Prostate gland (tissue), 2 donors: ENCODE measurements around the gene RIC8B. TPM values are rescaled to one million over a fixed set of nuclear protein-coding genes. Genes with fewer than 3 reads are reported as not detected.

Experiments
- DNase-seq: peaks from one replicate; pipeline ENCODE4 v3.0.0-alpha.2; 2019; ENCODE audit warnings: low spot score
- H3K27ac ChIP-seq, 2 donors: fragments of 200-600 bp; sonication (generic); 2 replicates each; pipeline ENCODE4 v1.5.1; 2017 to 2019
- H3K27me3 ChIP-seq: fragments of 200-600 bp; sonication (generic); replicated peaks from 2 replicates; pipeline ENCODE4 v1.5.1; 2019; ENCODE audit not compliant: insufficient read depth
- H3K36me3 ChIP-seq, 2 donors: fragments of 200-600 bp; sonication (generic); 1 replicate in 1 of 2; 2 replicates in 1 of 2; pipeline versions ENCODE4 v1.5.1 to v1.8.1; 2017 to 2019
- H3K4me1 ChIP-seq: fragments of 200-600 bp; sonication (generic); replicated peaks from 2 replicates; pipeline ENCODE4 v1.5.1; 2019
- H3K4me3 ChIP-seq, 2 donors: fragments of 200-600 bp; sonication (generic); 2 replicates each; pipeline ENCODE4 v1.5.1; 2017 to 2019
- H3K9me3 ChIP-seq: fragments of 200-600 bp; sonication (generic); 2 replicates; pipeline ENCODE4 v1.5.1; 2017
- POLR2A ChIP-seq: fragments of 450-650 bp; IDR thresholded peaks from one replicate; pipeline ENCODE4 v1.6.1; 2016; ENCODE audit warnings: antibody characterized with exemption, mild to moderate bottlenecking
- POLR2AphosphoS5 ChIP-seq: sonication (generic); formaldehyde crosslinking; IDR thresholded peaks from one replicate; pipeline ENCODE4 v1.6.1; 2017; ENCODE audit warnings: antibody characterized with exemption
- WGBS: methylation state at CpG from one replicate; pipeline ENCODE4 v1.1.5; 2018; 5-methylcytosine and 5-hydroxymethylcytosine counted together
- intact Hi-C: fragments of 100-400 bp; cut with DNase I; formaldehyde crosslinking; loops from one replicate; pipeline ENCODE4 v1.14.2; 2022
- total RNA-seq, 2 donors: library from RNA; depleted of rRNA; stranded (reverse); fragments of >200 nt; gene quantifications; one replicate each; pipeline ENCODE4 v1.1.0, GENCODE V29; 2016
- TF ChIP-seq, protein P1 (sequence below), 4 experiments: fragments of 200-600 bp in 2 of 4; fragments of 450-650 bp in 2 of 4; sonication (generic) in 2 of 4; IDR thresholded peaks; 1 replicate in 3 of 4; 2 replicates in 1 of 4; pipeline ENCODE4 v1.5.1; 2016 to 2019; ENCODE audit warnings: antibody characterized with exemption in 4 of 4, mild to moderate bottlenecking in 2 of 4, moderate library complexity in 2 of 4

Gene RIC8B
- total RNA-seq, 2 donors from 2014 or later: 9.2 to 12.4 TPM

DNA sequence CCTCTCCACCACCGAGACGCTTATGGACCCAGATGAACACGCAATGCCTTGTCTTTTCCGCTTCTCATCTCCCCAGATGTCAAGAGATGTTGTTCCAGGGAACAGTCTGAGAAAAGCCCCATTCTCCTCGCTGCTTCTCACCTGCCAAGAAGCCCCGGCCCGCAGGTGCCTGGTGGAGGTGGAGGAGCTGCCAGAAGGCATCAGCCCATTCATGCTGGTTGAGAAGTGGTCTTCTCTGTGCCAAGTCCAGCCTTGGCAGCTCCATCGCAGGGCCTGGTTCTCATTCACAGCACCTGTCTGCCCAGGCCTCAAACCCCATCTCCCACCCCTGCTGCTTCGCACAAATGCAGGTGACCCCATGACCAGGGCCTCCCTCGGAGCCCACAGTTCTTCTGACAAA, 139.0 kb downstream of the RIC8B start:
- TF ChIP-seq POLR2A (no peak), POLR2AphosphoS5 (no peak)
- TF ChIP-seq, protein P1, sequence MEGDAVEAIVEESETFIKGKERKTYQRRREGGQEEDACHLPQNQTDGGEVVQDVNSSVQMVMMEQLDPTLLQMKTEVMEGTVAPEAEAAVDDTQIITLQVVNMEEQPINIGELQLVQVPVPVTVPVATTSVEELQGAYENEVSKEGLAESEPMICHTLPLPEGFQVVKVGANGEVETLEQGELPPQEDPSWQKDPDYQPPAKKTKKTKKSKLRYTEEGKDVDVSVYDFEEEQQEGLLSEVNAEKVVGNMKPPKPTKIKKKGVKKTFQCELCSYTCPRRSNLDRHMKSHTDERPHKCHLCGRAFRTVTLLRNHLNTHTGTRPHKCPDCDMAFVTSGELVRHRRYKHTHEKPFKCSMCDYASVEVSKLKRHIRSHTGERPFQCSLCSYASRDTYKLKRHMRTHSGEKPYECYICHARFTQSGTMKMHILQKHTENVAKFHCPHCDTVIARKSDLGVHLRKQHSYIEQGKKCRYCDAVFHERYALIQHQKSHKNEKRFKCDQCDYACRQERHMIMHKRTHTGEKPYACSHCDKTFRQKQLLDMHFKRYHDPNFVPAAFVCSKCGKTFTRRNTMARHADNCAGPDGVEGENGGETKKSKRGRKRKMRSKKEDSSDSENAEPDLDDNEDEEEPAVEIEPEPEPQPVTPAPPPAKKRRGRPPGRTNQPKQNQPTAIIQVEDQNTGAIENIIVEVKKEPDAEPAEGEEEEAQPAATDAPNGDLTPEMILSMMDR (IDR thresholded peaks at IDR 0.05): no peak
- H3K9me3 ChIP-seq: no peaks in the 10 kb centered on the region
- H3K27me3 ChIP-seq: peaks cover 3% of the 10 kb centered on the region
- WGBS: 91% methylated on average over 10 of the region's 10 CpGs
- H3K4me1 ChIP-seq: no peaks in the 10 kb centered on the region
- H3K27ac ChIP-seq: no peak overlapping the region
- H3K4me3 ChIP-seq: no peak overlapping the region
- no peak for DNase-seq
- intact Hi-C loops: no loop called here
- H3K36me3 ChIP-seq: no peaks in the 10 kb centered on the region

DNA sequence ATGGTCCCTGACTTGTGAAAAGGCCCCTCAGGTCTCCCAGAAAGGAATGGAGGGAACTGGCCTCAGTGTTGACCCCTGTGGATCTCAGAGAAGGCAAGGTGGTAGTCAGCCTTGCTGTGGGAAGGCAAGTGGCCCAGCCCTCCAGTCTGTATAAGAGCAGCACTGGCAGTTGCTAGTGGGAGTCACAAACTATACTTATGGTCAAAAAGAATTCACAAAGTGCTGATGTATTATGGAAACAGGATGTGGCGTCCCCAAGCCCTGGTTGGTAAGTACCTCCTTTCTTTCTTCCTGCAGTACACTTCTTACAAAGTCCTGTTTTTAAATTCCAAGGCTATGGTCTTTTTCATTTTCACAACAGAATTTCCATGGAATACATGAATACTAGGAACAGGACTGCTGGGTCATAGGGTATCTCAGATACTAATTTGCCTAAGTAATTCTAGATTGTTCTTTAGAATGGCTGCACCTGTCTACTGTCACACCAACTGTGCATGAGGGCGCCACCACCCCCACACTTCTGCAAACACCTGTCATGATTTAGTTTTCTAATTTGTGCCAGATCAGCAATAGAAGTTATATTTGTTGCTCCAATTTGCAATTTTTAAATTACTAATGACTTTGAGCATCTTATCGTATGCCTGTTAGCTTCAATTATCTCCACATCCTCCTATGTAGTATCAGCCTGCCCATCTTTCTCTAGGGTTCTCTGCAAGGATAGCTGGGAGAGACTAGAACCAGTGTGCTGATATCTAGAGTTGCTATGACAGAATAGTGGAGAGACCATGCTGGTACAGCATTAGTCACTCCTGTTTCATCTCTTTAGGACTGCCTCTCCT, 140.5 kb downstream of the RIC8B start:
- 93% methylated on average over 3 of the region's 3 CpGs for WGBS
- TF ChIP-seq POLR2AphosphoS5 (no peak), POLR2A (no peak)
- TF ChIP-seq, protein P1 (IDR thresholded peaks at IDR 0.05): no peak
- Histone ChIP-seq H3K4me3 (no peak overlapping the region), H3K27me3 (peaks cover 3% of the 10 kb centered on the region), H3K4me1 (no peaks in the 10 kb centered on the region), H3K9me3 (no peaks in the 10 kb centered on the region), H3K36me3 (no peaks in the 10 kb centered on the region), H3K27ac (no peak overlapping the region)
- DNase-seq: no peak
- intact Hi-C loops: no loop called here

DNA sequence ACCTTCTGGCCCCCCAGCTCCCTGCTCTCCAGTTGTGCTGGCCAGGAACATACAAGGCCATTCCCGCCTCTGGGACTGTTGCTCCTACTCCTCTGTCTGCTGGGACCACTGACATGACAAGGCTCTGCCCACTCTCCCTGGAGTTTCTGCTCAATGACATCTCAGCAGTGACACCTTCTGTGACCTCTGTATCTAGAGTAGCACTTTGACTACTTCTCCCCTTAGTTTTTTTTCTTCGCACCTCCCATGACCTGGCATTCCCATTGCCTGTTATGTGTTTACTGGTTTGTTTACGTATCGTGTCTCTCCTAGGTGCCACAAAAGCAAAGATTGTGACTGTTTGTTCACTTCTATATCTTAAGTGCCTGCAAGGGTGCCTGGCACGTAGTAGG, 141.1 kb downstream of the RIC8B start:
- H3K27me3 ChIP-seq: peaks cover 3% of the 10 kb centered on the region
- TF ChIP-seq POLR2A (no peak), POLR2AphosphoS5 (no peak)
- TF ChIP-seq, protein P1 (IDR thresholded peaks at IDR 0.05): no peak
- no peaks in the 10 kb centered on the region for H3K4me1 ChIP-seq
- H3K9me3 ChIP-seq: no peaks in the 10 kb centered on the region
- no peaks in the 10 kb centered on the region for H3K36me3 ChIP-seq
- no peak overlapping the region for H3K27ac ChIP-seq
- no peak for DNase-seq
- H3K4me3 ChIP-seq: no peak overlapping the region
- WGBS: 74% methylated on average over 5 of the region's 5 CpGs
- intact Hi-C loops: no loop called here

DNA sequence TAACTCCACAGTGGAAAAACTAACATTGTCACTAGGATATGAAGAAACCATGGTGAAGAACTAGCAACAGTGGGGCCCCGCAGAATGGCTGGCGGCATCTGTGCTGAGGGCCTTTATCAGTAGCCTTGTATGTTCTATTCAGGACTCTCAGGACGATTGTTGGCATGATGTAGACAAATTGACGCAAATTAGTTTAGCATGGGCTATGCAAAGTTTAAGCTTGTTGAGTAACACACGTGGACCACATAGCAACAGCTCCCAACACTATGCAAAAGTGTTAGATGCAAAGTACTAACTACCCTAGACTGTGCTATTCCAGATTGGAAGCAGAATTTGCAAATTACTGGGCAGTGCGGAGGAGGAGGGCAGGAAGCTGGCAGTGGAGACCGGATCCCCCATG, 143.0 kb downstream of the RIC8B start:
- Histone ChIP-seq H3K4me1 (no peaks in the 10 kb centered on the region), H3K9me3 (no peaks in the 10 kb centered on the region), H3K27ac (no peak overlapping the region), H3K27me3 (peaks cover 3% of the 10 kb centered on the region), H3K4me3 (no peak overlapping the region), H3K36me3 (no peaks in the 10 kb centered on the region)
- 64% methylated on average over 7 of the region's 7 CpGs for WGBS
- intact Hi-C loops: no loop called here
- TF ChIP-seq, protein P1 (IDR thresholded peaks at IDR 0.05): no peak
- TF ChIP-seq POLR2AphosphoS5 (no peak), POLR2A (no peak)
- DNase-seq: no peak

DNA sequence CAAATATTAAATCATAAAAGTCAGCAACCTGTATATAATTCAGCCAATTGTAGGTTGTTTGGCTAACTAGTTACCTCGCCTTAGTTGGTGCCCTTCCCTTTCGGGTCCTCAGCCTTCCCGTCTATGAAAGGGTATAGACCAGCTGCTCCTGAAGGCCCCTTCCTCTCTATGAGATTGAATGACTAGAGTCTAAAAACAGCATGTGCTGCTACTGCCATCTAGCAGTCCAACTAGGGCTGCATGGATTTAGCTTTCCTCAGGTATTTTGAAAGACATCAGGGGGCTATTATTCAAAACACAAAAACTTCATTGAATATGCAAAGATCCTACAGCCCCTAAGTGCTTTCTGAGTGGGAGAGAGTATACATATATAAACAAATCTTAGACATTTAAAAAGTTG, 144.3 kb downstream of the RIC8B start:
- no peak for TF ChIP-seq POLR2A
- TF ChIP-seq, protein P1 (IDR thresholded peaks at IDR 0.05): no peak
- TF ChIP-seq POLR2AphosphoS5: no peak
- intact Hi-C loops: no loop called here
- 15% methylated on average over 3 of the region's 3 CpGs for WGBS
- H3K36me3 ChIP-seq: no peaks in the 10 kb centered on the region
- H3K4me3 ChIP-seq: no peak overlapping the region
- no peaks in the 10 kb centered on the region for H3K4me1 ChIP-seq
- no peak for DNase-seq
- no peaks in the 10 kb centered on the region for H3K9me3 ChIP-seq
- H3K27ac ChIP-seq: no peak overlapping the region
- peaks cover 3% of the 10 kb centered on the region for H3K27me3 ChIP-seq
